K562 (cell line): ENCODE data around the gene HMBS. TPM values are rescaled to one million over a fixed set of nuclear protein-coding genes. Genes with fewer than 3 reads are reported as not detected.

Experiments used
- CEBPG ChIP-seq, 3 experiments: fragments of 200-800 bp in 1 of 3; sonication (Bioruptor generic) in 1 of 3; sonication (generic) in 1 of 3; formaldehyde crosslinking in 1 of 3; IDR thresholded peaks in 2 of 3; conservative IDR thresholded peaks in 1 of 3; 2 replicates each; pipeline versions ENCODE4 v1.6.1 to v1.8.0; 2016 to 2022; ENCODE audit warnings: missing compliant biosample characterization in 2 of 3, missing genetic modification characterization in 2 of 3, mild to moderate bottlenecking in 1 of 3, missing genetic modification reagents in 1 of 3
- ETS1 ChIP-seq: conservative IDR thresholded peaks from 2 replicates; pipeline ENCODE4 v1.6.1; 2011; ENCODE audit warnings: low read depth, mild to moderate bottlenecking, low read length; ENCODE audit not compliant: control insufficient read depth
- MAFF ChIP-seq: IDR thresholded peaks from 2 replicates; pipeline ENCODE4 v1.6.1; 2012; ENCODE audit warnings: low read length, improper control_type of control experiment
- NCOA1 ChIP-seq: fragments of 450-650 bp; IDR thresholded peaks from 2 replicates; pipeline ENCODE4 v1.6.1; 2016; ENCODE audit warnings: low read depth
- RFX1 ChIP-seq: fragments of 450-650 bp; IDR thresholded peaks from 2 replicates; pipeline ENCODE4 v1.6.1; 2016; ENCODE audit warnings: mild to moderate bottlenecking, moderate library complexity
- RFX5 ChIP-seq: IDR thresholded peaks from 2 replicates; pipeline ENCODE4 v1.6.1; 2011; ENCODE audit warnings: low read depth, mild to moderate bottlenecking, improper control_type of control experiment, low read length
- SRSF7 ChIP-seq: fragments of 200-400 bp; formaldehyde crosslinking; optimal IDR thresholded peaks from 2 replicates; pipeline ENCODE3; 2017; ENCODE audit warnings: mild to moderate bottlenecking, low read depth, low read length
- STAG1 ChIP-seq: sonication (generic); formaldehyde crosslinking; IDR thresholded peaks from 2 replicates; pipeline ENCODE4 v1.5.0; 2020; ENCODE audit warnings: missing genetic modification reagents, borderline replicate concordance
- TEAD2 ChIP-seq: fragments of 450-650 bp; IDR thresholded peaks from 2 replicates; pipeline ENCODE4 v1.6.1; 2016; ENCODE audit warnings: missing genetic modification characterization, control low read depth, missing compliant biosample characterization
- ZBTB2 ChIP-seq: fragments of 450-650 bp; IDR thresholded peaks from 2 replicates; pipeline ENCODE4 v1.6.1; 2016; ENCODE audit warnings: antibody characterized with exemption
- ZFP91 ChIP-seq: sonication (generic); formaldehyde crosslinking; IDR thresholded peaks from 2 replicates; pipeline ENCODE4 v1.8.0; 2022; ENCODE audit warnings: mild to moderate bottlenecking, missing genetic modification reagents
- ZNF124 ChIP-seq: sonication (generic); formaldehyde crosslinking; IDR thresholded peaks from 2 replicates; pipeline ENCODE4 v1.8.1; 2022; ENCODE audit warnings: missing genetic modification reagents
- ZNF23 ChIP-seq: fragments of 250-450 bp; sonication (Bioruptor Pico); IDR thresholded peaks from 2 replicates; pipeline ENCODE4 v1.4.0; 2020; ENCODE audit warnings: mild to moderate bottlenecking
- ZNF551 ChIP-seq: fragments of 250-450 bp; sonication (Bioruptor Pico); IDR thresholded peaks from 2 replicates; pipeline ENCODE4 v1.5.0; 2021; ENCODE audit warnings: mild to moderate bottlenecking, moderate library complexity
- ZNF592 ChIP-seq: fragments of 450-650 bp; IDR thresholded peaks from 2 replicates; pipeline ENCODE4 v1.6.1; 2017; ENCODE audit warnings: antibody characterized with exemption, mild to moderate bottlenecking
- polyA plus RNA-seq, 8 experiments: library from polyadenylated mRNA; depleted of rRNA in 4 of 8; stranded (reverse) in 5 of 8; unstranded in 3 of 8; fragments of >200 nt; fragmentation: Nextera tagmentation in 2 of 8; fragmentation: Illumina TruSeq in 1 of 8; extraction: Ambion mirVana in 2 of 8; extraction: Trizol in 1 of 8; gene quantifications; 2 replicates each; pipeline versions ENCODE4 v1.2.1 to v1.2.3, GENCODE V29; 2011 to 2014; ENCODE audit warnings: inconsistent platforms in 1 of 8, missing spikeins in 1 of 8
- total RNA-seq, 7 experiments: library from RNA; depleted of rRNA in 6 of 7; stranded (reverse); fragments of >200 nt in 6 of 7; fragmentation: Illumina TruSeq in 2 of 7; extraction: Trizol in 2 of 7; gene quantifications; 2 replicates each; pipeline versions ENCODE4 v1.2.1 to v1.2.3, GENCODE V29; 2011 to 2021; ENCODE audit warnings: low replicate concordance in 1 of 7

HMBS gene
- total and polyA plus RNA-seq, 9 of the 15 experiments (the other 6 are each of a cell fraction or from before 2014, with no cell fraction given): 56.9 to 385 (median 286) TPM

- TF ChIP-seq ZFP91 (peak; percentile 99), NCOA1 (peak; percentile 95), RFX1 (no peak), STAG1 (no peak), ZNF124 (CRISPR knock-in tag) (no peak), ETS1 (no peak; the same call in none of the 2 replicates), MAFF (no peak), TEAD2 (tag) (peak; percentile 88), ZNF592 (no peak), SRSF7 (no peak), ZBTB2 (no peak), ZNF551 (CRISPR knock-in tag) (no peak), ZNF23 (CRISPR knock-in tag) (no peak), RFX5 (no peak), CEBPG (CRISPR knock-in tag; IDR thresholded peaks at IDR 0.05) (no peak), CEBPG (tag; conservative IDR thresholded peaks at IDR 0.05 in 1 of 2, IDR thresholded peaks at IDR 0.05 in 1 of 2) (no peak)
Measured at GRCh38 chr11:119101759-119102423, 17.2 kb downstream of the HMBS start, which contains the start of gene DPAGT1 (continued).
